Mesothelial cell of epicardium (in vitro differentiated cells): ENCODE data around the gene CFAP251. TPM values are rescaled to one million over a fixed set of nuclear protein-coding genes. Genes with fewer than 3 reads are reported as not detected.

Experiments used
- DNase-seq, 2 experiments: peaks; one replicate each; pipeline ENCODE4 v3.0.0; 2021; ENCODE audit warnings: low spot score in 2 of 2; ENCODE audit not compliant: unreplicated experiment in 2 of 2
- H3K27ac Mint-ChIP-seq: 2 replicates; pipeline ENCODE4 v1.8.0; 2021; ENCODE audit warnings: mixed read lengths
- H3K27me3 Mint-ChIP-seq: 2 replicates; pipeline ENCODE4 v1.8.0; 2021; ENCODE audit warnings: low read depth, mixed read lengths
- H3K36me3 Mint-ChIP-seq: 2 replicates; pipeline ENCODE4 v1.8.0; 2021; ENCODE audit warnings: mixed read lengths
- H3K4me1 Mint-ChIP-seq: 2 replicates; pipeline ENCODE4 v1.8.0; 2021; ENCODE audit warnings: mixed read lengths
- H3K4me3 Mint-ChIP-seq: 2 replicates; pipeline ENCODE4 v1.8.0; 2021; ENCODE audit warnings: mild to moderate bottlenecking, moderate library complexity, mixed read lengths
- H3K9me3 Mint-ChIP-seq: 2 replicates; pipeline ENCODE4 v1.8.0; 2021; ENCODE audit warnings: mixed read lengths
- total RNA-seq: library from RNA; stranded (reverse); gene quantifications from 3 replicates; pipeline ENCODE4 v1.2.1, GENCODE V29; 2021
- TF ChIP-seq, protein P1 (sequence below): fragments of 200-600 bp; sonication (generic); IDR thresholded peaks from one replicate; pipeline ENCODE4 v1.5.0; 2021; ENCODE audit warnings: antibody characterized with exemption; ENCODE audit not compliant: unreplicated experiment

Gene CFAP251
- total RNA-seq, 1 donor from 2014 or later: 6.9 TPM

DNA sequence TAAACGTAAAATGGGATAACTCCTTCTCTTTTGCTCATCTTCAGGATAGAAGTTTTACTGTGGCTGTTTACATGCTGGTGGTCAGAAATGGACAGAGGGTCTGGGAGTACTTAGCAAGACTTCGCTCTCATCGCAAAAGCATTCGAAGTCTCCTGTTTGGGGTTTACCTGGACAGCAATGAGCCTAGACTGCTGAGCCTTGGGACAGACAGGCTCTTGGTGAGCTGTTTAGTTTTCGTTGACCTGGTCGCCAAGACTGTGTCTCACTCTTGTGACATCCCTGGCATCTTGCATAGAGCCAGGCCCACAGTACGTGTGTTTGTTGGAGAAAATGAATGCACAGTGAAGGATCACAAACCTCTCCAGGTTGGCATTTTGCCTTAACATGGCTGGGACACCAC, 42.1 kb downstream of the CFAP251 start:
- DNase-seq: no peak
- Mint-ChIP-seq H3K36me3 (peaks cover 9% of the 10 kb centered on the region), H3K27ac (no peak overlapping the region)

DNA sequence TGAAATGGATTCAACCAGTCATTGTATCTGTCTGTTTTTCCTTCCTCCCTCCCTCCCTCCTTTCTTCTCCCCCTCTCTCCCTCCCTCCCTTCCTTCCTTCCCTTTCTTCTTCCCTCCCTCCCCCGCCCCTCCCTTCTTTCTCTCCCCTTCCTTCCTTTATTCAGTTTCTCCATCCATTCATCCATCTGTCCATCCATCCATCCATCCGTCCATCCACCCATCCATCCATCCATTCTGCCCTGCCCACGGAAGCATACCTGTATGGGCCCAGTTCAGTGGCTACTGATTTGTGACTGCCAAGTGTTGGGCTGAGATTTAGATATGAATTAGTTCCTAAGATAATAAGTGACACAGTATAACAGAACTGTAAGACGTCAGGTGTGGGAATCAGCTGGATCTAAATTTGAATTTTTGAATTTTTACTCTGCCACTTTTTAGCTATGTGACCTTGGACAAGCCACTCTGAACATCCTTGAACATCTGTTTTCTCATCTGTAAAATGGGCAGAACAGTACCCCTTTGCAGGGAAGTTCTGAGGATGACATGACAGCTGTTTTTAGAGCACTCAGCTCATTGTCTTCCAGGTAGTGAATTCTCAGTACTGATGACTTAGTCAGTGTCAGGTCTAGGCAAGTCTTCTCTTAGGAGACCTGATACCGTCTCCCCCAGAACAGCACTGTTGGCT, 42.9 kb downstream of the CFAP251 start:
- H3K4me3 Mint-ChIP-seq: no peak overlapping the region
- peaks cover 11% of the 10 kb centered on the region for H3K4me1 Mint-ChIP-seq
- H3K27ac Mint-ChIP-seq: no peak overlapping the region
- no peaks in the 10 kb centered on the region for H3K27me3 Mint-ChIP-seq
- H3K9me3 Mint-ChIP-seq: no peaks in the 10 kb centered on the region
- TF ChIP-seq, protein P1, sequence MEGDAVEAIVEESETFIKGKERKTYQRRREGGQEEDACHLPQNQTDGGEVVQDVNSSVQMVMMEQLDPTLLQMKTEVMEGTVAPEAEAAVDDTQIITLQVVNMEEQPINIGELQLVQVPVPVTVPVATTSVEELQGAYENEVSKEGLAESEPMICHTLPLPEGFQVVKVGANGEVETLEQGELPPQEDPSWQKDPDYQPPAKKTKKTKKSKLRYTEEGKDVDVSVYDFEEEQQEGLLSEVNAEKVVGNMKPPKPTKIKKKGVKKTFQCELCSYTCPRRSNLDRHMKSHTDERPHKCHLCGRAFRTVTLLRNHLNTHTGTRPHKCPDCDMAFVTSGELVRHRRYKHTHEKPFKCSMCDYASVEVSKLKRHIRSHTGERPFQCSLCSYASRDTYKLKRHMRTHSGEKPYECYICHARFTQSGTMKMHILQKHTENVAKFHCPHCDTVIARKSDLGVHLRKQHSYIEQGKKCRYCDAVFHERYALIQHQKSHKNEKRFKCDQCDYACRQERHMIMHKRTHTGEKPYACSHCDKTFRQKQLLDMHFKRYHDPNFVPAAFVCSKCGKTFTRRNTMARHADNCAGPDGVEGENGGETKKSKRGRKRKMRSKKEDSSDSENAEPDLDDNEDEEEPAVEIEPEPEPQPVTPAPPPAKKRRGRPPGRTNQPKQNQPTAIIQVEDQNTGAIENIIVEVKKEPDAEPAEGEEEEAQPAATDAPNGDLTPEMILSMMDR: no peak
- H3K36me3 Mint-ChIP-seq: peaks cover 9% of the 10 kb centered on the region
- DNase-seq: no peak

More for the DNA sequence above, 42.1 kb downstream of the CFAP251 start:
- TF ChIP-seq, protein P1: no peak
- H3K27me3 Mint-ChIP-seq: no peaks in the 10 kb centered on the region
- H3K4me1 Mint-ChIP-seq: peaks cover 11% of the 10 kb centered on the region
- H3K9me3 Mint-ChIP-seq: no peaks in the 10 kb centered on the region
- H3K4me3 Mint-ChIP-seq: no peak overlapping the region

DNA sequence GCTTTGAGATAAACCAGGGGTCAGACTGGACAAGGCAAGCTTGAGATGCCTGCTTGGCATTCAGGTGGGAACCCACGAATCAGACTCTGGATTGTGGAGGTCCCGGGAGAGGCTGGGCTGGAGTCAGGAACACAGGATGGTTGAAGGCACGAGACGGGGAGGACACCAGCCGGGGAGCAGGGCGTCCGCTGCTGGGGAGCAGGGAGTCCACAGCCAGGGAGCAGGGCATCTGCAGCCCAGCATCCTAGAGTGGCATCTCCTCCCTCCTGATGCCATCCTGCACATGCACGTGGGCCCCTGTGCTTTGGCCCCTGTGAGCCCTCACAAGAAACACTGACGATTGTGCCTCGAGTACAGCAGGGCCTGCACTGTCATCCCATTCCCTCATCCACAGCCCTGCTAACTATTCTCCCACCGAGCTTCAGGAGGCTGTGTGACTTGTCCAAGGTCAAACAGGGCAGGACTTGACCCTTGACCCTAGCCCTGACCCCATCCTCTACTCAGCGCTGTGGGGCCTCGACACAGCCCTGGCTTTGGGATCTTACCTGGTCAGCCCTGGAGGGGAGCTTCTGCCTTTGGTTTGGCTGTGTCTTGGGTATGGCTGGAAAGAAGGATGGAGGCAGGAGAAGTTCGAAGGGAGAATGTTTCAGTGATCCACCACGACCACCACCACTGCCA, 45.1 kb downstream of the CFAP251 start:
- H3K27me3 Mint-ChIP-seq: no peaks in the 10 kb centered on the region
- no peak overlapping the region for H3K27ac Mint-ChIP-seq
- H3K36me3 Mint-ChIP-seq: peaks cover 9% of the 10 kb centered on the region
- H3K9me3 Mint-ChIP-seq: no peaks in the 10 kb centered on the region
- TF ChIP-seq, protein P1: no peak
- no peak for DNase-seq
- H3K4me1 Mint-ChIP-seq: peaks cover 11% of the 10 kb centered on the region
- H3K4me3 Mint-ChIP-seq: no peak overlapping the region

DNA sequence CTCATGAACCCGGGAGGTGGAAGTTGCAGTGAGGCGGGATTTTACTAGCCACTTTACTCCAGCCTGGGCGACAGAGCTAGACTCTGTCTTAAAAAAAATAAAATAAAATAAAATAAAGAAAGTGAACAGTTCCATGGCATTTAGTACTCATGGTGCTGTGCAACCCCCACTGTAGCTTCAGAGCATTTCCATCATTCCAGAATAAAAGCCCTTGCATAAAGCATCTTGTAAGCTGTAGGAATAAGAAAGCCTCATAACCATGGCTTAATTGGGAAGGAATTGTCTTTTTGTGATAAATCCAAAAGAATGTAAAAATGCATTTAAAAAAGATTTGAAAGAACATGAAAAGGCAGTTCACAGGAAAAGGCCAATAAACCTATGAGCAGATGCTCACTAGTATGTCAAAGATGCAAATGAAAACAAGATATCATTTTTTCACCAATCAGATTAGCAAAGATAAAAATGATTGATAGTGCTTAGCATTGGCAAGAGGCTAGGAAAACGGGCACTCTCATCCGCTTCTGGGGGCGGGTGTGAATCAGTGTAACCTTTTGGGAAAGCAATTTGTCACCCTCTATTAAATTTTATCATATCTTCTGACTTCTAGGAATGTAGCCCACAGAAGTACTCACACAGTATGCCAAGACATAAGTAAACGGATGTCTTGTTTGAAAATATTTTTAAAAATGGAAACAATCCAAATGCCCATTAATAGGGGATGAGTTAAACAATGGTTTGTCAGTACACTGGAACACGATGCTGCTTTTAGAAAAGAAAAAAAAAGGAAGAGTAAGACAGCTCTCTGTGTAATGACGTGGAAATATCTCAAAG, 46.6 kb downstream of the CFAP251 start:
- Mint-ChIP-seq H3K27ac (no peak overlapping the region), H3K27me3 (no peaks in the 10 kb centered on the region), H3K36me3 (peaks cover 4% of the 10 kb centered on the region), H3K4me1 (peaks cover 11% of the 10 kb centered on the region), H3K4me3 (no peak overlapping the region), H3K9me3 (no peaks in the 10 kb centered on the region)
- DNase-seq: no peak
- TF ChIP-seq, protein P1: no peak

DNA sequence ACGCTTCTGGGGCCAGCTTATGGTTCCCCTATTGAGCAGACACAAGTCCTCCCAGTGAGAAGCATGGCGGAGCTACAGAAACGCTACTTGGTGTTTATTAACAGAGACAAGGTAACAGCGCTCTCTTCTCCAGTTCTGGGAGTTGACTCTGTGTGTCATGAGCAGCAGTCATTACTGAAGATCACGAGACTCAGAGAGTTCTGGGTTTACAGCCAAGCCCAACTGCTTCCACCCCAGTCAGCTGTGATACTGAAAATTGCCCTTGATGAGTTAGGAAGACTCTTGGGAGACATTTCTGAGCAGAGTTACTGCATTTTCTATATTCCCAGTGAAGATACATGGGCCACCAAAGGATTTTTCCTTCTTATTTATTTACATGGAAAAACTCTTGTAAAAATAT, 48.6 kb downstream of the CFAP251 start:
- peaks cover 11% of the 10 kb centered on the region for H3K4me1 Mint-ChIP-seq
- no peak overlapping the region for H3K4me3 Mint-ChIP-seq
- H3K27me3 Mint-ChIP-seq: no peaks in the 10 kb centered on the region
- H3K36me3 Mint-ChIP-seq: peaks cover 6% of the 10 kb centered on the region
- no peak for DNase-seq
- no peak overlapping the region for H3K27ac Mint-ChIP-seq
- TF ChIP-seq, protein P1: no peak
- peaks cover 2% of the 10 kb centered on the region for H3K9me3 Mint-ChIP-seq
